Activated naive CD4-positive, alpha-beta T cell treated with anti-CD3 and anti-CD28 coated beads, Interleukin-2, amount 50 U/mL, for 24 hours (primary cell): Measurements from ENCODE around the gene ANKRD53.
"Not testable (repeated sequence)": the region's sequence is repeated elsewhere in the genome, so short reads cannot be mapped to it uniquely, and the experiment has no call there.

ENCODE experiments used
- H3K27ac Mint-ChIP-seq: one replicate; pipeline ENCODE4 v1.8.0; 2021; ENCODE audit warnings: mild to moderate bottlenecking, mixed read lengths
- H3K27me3 Mint-ChIP-seq: one replicate; pipeline ENCODE4 v1.8.0; 2021; ENCODE audit warnings: mixed read lengths
- H3K36me3 Mint-ChIP-seq: one replicate; pipeline ENCODE4 v1.8.0; 2021; ENCODE audit warnings: mixed read lengths
- H3K4me1 Mint-ChIP-seq: one replicate; pipeline ENCODE4 v1.8.0; 2021; ENCODE audit warnings: mixed read lengths
- H3K4me3 Mint-ChIP-seq: one replicate; pipeline ENCODE4 v1.8.0; 2021; ENCODE audit warnings: mild to moderate bottlenecking, mixed read lengths
- H3K9me3 Mint-ChIP-seq: one replicate; pipeline ENCODE4 v1.8.0; 2021; ENCODE audit warnings: mixed read lengths

The ANKRD53 gene

DNA sequence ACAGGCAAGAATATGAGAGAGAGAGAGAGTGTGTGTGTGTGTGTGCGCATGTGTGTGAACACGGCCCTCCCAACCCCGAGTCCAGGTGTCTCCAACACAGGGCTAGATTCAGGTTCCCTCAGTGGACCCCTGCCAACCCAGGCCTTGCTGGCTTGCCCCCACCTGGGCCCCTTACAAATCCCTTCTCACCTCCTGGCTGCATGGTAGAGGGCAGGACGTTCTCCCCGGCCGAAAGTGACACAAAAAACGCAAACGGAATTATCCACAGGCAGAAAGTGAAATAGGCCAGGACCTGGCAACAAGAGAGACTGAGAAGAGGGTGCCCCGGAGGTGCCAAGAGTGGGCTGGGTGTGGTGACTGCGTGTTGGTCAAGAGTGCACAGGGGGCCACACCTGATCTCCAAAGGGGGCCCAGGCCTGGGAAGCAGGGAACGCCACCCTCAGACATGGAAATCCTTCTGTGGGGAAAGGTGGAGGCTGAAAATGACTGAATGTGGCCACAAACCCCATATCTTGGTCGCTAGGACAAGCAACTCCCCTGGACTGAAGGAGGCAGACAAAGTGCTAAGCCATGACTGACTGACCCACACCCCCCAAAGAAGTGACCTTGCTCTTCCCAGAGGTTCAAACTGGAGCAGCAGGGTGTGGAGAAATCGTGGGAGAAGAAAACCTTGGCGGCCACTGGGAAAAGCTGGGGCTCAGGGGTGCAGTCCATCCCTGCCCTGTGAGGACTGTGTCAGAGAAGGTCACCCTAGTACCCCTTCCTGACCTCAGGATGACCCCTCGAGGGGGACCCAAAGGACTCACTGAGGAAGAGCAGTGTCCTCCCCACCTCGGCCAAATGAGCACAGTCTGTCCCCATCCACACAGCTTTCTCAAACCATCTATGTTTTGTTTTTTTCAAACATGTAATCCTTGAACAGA, 10.6 kb downstream of the ANKRD53 start:
- Mint-ChIP-seq H3K4me1 (peaks cover 38% of the 10 kb centered on the region), H3K4me3 (no peak overlapping the region), H3K27me3 (no peaks in the 10 kb centered on the region), H3K27ac (no peak overlapping the region), H3K9me3 (no peaks in the 10 kb centered on the region), H3K36me3 (peaks cover 9% of the 10 kb centered on the region)

DNA sequence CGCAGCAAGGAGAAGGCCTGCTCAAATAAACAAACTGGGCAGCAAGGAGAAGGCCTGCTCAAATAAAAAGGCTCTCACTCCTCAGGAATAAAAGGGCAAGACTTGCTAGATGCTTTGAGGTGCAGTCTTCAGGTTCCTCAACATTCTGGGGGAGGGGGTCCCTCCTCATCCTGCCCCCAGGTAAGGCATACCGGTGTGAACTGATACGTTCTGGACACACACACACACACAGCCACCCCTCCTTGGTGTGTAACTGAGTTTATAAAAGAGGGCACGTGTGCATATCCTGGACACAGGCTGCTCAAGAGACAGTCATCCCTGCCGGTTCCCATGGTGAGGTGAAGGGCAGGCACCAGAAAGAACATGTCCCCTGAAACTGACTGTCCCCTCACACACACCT, 11.8 kb downstream of the ANKRD53 start:
- Mint-ChIP-seq H3K36me3 (peaks cover 7% of the 10 kb centered on the region), H3K9me3 (no peaks in the 10 kb centered on the region), H3K27ac (no peak overlapping the region), H3K27me3 (no peaks in the 10 kb centered on the region), H3K4me1 (peaks cover 35% of the 10 kb centered on the region), H3K4me3 (no peak overlapping the region)

DNA sequence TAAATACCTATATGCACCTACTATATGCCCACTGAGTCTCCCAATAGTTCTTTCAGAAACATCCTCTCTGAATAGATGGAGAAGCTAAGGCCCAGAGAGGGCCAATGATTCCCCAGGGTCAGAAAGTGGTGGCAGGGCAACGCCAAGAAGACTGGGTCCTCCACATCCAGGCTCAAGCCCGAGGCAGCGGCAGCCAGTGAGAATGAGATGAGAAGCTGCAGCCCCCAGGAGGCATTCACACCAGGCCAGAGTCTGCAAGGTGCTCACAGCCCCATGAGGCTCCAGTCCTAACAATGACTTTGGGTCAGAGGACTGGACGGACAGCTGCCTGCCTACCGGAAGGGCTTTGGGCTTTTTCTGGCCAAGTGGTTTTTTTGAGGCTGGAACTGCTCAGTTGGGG, 12.7 kb downstream of the ANKRD53 start:
- peak overlapping the region; percentile 41 for H3K27ac Mint-ChIP-seq
- H3K9me3 Mint-ChIP-seq: no peaks in the 10 kb centered on the region
- peaks cover 7% of the 10 kb centered on the region for H3K36me3 Mint-ChIP-seq
- H3K4me3 Mint-ChIP-seq: no peak overlapping the region
- H3K27me3 Mint-ChIP-seq: no peaks in the 10 kb centered on the region
- H3K4me1 Mint-ChIP-seq: peaks cover 34% of the 10 kb centered on the region

DNA sequence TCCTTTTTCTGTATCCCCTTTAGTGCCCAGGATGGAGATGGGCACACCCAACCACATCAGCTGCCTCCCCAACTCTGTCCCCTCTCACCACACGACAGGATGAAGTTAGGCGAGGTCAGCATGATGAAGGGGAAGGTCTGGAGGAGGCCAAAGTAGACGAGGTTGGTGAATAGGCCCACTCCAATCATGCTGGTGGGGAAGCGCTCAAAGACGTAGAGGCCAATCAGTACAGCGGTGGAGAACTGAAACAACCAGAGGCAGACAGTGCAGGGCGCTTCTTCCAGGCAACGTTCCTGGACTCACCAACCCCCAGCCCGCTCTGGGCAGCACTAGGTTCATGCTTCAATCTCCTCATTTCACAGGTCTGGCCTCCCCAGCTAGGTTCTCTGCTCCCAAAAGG, 13.3 kb downstream of the ANKRD53 start:
- Mint-ChIP-seq H3K4me3 (peak overlapping the region; percentile 51), H3K27ac (peak overlapping the region; percentile 85), H3K27me3 (no peaks in the 10 kb centered on the region), H3K36me3 (peaks cover 7% of the 10 kb centered on the region), H3K9me3 (no peaks in the 10 kb centered on the region), H3K4me1 (peaks cover 32% of the 10 kb centered on the region)

DNA sequence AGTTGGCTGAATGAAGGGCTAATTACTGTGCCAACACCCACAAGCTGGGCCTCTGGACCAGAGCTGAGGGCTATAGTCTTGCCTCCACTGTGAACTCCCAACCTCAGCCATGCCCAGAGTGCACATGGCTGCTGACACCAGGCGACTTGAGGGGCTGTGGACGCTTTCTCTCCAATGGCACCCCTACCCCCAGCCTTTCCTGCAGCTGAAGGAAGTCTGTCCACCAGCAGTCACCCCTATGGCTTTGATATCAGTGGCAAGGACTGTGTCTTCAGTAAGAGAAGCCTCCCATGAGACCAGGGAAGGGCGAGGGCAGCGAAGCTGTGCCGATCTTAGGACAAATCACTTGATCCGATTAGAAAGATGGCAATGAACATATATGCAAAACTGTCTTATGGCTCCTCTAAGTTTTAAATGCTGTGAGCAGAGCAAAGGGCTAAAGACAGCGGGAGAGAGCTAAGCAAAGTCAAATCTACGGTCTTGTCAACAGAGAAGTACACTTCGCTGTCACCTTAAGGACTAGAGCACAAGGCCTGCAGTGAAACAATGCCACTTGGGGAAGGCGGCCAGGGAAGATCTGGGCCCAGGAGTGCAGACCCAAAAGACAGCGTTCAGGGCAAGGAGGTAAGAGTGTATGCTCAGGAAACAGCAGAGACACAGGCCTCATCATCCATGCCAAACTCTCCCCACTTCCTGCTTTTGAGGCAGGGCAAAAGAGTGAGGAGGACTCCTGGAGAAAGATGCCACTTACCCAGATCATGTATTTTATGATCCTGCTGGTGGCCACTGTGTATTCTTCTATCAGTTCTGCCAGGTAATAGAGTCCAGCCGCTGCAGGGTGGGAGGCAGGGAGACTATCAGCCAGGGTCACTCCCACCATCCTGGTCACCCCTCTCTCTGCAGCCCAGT, 14.8 kb downstream of the ANKRD53 start:
- H3K9me3 Mint-ChIP-seq: no peaks in the 10 kb centered on the region
- H3K4me3 Mint-ChIP-seq: peak overlapping the region; percentile 99
- H3K27me3 Mint-ChIP-seq: no peaks in the 10 kb centered on the region
- peaks cover 7% of the 10 kb centered on the region for H3K36me3 Mint-ChIP-seq
- H3K27ac Mint-ChIP-seq: peak overlapping the region; percentile 99
- H3K4me1 Mint-ChIP-seq: peaks cover 32% of the 10 kb centered on the region

DNA sequence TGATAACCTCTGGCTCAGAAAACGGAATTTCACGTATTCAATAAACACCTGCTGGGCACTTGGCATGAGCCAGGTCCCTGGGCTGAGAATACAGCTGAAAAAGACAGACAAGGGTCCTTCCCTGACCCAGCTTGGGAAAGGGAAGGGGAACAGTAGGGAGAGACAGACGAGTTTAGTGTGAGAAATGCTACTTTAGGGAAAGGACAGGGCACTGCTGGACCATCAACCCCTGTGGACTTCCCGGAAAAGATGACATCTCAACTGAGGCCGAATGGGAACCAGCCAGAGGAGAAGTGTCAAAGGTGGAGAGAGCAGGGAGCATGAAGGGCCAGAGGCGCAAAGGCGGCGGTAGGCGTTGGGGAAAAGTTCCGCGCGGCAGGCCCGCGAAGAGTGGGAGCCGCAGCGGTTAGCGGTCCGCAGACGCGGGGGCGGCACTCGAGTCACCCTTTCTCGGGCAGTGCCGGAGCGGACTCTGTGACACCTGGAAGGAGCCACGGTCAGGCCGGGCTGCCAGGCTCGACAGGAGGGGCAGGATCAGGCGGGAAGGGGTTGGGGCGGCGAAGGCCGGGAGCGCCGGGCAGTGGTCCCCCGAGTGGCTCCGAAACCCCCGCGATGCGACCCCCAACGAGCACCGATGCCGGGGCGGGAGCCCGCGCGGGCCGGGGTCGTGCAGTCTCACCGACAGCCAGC, 15.7 kb downstream of the ANKRD53 start:
- no peaks in the 10 kb centered on the region for H3K9me3 Mint-ChIP-seq
- H3K4me3 Mint-ChIP-seq: peak overlapping the region; percentile 99
- H3K27me3 Mint-ChIP-seq: no peaks in the 10 kb centered on the region
- peaks cover 32% of the 10 kb centered on the region for H3K4me1 Mint-ChIP-seq
- peak overlapping the region; percentile 99 for H3K27ac Mint-ChIP-seq
- H3K36me3 Mint-ChIP-seq: peaks cover 5% of the 10 kb centered on the region

DNA sequence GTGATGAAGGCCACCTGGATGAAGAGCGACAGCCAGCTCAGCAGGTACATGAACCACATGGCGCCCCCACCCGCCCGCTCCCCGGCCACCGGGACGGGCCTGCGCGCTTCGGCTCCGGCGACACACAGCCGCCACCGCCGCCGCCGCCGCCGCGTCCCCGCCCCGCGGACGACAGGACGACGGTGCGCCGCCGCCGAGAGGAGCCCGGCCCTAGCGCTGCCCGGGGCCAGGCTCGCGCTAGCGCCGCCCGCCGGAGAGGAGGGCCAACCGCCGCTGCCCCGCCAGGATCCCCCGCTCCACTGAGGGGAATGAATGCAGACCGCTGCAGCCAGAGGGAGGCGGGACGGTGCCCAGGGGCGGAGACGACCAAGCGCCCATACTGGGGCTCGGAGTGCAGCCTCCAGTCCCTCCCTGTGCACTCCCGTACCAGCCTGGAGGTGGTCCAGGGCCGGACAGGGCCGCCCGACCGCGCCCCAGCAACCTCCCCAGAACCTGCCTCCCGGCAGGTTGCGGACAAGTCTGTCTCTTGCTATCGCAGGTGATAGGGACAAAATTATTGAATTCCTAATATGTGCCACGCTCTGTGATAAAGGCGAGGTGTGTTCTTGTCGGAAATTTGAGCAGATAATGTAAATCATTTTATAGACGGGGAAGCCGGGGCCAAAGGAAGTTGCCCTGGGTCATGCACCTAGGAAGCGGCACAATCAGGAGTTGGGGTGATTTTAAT, 16.4 kb downstream of the ANKRD53 start, which contains the start of gene TEX261:
TSS of gene TEX261 (minus strand) at position 175 of the 727 bp plus-strand sequence. CDS start at position 59, 116 bp downstream.
- H3K36me3 Mint-ChIP-seq: peaks cover 5% of the 10 kb centered on the region
- no peaks in the 10 kb centered on the region for H3K27me3 Mint-ChIP-seq
- no peaks in the 10 kb centered on the region for H3K9me3 Mint-ChIP-seq
- peak within 1 kb of the TSS; percentile 99 for H3K4me3 Mint-ChIP-seq
- H3K27ac Mint-ChIP-seq: peak within 1 kb of the TSS; percentile 99
- peaks cover 32% of the 10 kb centered on the region for H3K4me1 Mint-ChIP-seq

DNA sequence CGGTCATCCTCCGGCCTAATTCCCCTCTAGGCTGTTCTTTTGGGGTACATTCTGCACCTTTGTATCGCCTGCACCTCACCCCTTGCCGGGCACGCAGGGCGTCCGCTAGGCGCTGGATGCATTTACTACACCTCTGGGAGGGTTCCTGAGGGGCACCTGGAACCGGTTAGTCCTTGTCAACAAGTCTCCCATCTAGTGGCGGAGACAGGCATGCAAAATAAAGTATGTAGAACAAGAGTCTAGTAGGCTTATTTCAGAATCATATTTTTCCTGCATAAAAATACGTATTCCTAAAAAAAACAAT, 16.9 kb downstream of the ANKRD53 start:
- Mint-ChIP-seq H3K27ac (peak overlapping the region; percentile 70), H3K4me3 (peak overlapping the region; percentile 89), H3K4me1 (peaks cover 33% of the 10 kb centered on the region), H3K9me3 (no peaks in the 10 kb centered on the region), H3K36me3 (peaks cover 5% of the 10 kb centered on the region), H3K27me3 (no peaks in the 10 kb centered on the region)

DNA sequence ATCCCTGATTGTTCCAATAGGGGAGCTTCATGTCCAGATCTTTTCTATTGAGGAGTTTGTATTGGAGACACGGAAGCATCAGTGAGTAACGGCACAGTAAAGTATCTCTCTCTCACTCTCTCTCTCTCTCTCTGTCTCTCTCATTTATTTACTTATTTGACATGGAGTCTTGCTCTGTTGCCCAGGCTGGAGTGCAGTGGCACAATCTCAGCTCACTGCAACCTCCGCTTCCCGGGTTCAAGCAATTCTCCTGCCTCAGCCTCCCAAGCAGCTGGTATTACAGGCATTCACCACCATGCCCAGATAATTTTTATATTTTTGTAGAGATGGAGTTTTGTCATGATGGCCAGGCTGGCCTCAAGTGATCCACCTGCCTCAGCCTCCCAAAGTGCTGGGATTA, 20.5 kb downstream of the ANKRD53 start:
- H3K27me3 Mint-ChIP-seq, H3K27ac Mint-ChIP-seq, H3K9me3 Mint-ChIP-seq, H3K4me3 Mint-ChIP-seq, H3K36me3 Mint-ChIP-seq: not testable (repeated sequence)
- H3K4me1 Mint-ChIP-seq: peaks cover 24% of the 10 kb centered on the region

DNA sequence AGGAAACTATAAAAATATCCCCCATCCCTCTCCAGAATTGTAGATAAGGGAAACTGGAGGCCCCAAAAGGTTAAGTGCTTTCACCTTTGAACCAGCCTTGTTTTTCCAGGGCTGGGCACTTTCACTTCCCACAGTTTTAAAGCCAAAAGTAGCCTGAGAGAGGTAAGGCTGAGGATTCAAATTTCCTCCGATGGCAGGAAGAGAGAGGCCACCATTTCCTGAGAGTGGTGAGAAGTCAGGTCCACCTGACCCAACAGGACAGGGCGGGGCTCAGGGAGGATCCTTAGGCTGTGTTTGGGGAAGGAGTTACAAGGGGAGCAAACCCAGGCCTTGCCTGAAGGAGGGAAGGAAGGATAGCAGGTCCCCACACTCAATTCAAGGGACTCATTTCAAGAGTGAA, 20.9 kb downstream of the ANKRD53 start:
- Mint-ChIP-seq H3K27me3 (no peaks in the 10 kb centered on the region), H3K4me3 (no peak overlapping the region), H3K9me3 (no peaks in the 10 kb centered on the region), H3K27ac (no peak overlapping the region), H3K4me1 (peaks cover 21% of the 10 kb centered on the region), H3K36me3 (no peaks in the 10 kb centered on the region)

DNA sequence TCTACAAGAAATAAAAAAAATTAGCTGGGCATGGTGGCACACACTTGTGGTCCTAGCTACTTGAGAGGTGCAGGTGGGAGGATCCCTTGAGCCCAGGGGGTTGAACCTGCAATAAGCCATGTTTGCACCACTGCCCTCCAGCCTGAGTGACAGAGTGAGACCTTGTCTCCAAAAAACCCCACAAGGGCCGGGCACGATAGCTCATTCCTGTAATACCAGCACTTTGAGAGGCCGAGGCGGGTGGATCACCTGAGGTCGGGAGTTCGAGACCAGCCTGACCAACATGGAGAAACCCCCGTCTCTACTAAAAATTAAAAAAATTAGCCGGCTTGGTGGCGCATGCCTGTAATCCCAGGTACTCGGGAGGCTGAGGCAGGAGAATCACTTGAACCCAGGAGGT, 21.5 kb downstream of the ANKRD53 start:
- not testable (repeated sequence) for H3K27ac Mint-ChIP-seq, H3K36me3 Mint-ChIP-seq, H3K9me3 Mint-ChIP-seq, H3K4me3 Mint-ChIP-seq, H3K27me3 Mint-ChIP-seq
- H3K4me1 Mint-ChIP-seq: peaks cover 21% of the 10 kb centered on the region

DNA sequence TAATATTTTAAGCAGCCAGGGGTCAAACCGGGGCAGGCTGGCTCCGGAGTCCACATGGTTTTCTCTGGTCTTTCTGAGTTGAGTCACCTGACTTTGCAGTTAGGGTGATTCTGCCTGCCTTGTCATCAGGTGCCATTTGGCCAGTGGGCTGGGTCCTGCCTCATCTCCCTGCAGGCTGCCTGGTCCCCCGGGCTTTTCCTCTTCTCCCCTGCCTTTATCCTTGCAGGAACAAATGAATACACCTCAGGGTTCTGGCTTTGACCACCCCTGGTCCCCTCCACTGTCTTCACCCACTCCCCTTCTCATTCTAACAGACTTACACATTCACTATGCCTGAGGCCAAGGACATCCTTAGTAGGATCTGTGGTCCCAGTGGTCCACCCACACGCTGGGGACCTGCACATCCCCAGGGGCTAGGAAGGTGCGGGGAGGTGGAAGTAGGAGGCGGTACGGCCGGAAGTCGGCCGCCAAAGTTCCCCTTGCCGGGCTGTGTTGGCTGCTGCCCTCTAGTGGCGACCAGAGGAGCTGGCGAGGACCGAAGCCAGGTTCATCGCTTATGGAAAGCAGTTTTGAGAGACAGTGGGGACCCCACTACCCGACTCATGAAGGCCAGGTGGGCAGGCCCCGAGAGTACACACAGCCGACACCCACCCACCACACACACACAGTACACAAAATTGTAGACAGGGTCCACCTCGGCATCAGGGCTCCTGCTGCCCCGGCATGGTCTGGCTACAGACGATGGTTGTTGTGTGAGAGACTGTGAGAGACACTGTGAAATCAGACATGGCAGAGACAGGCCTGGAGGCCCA, 22.6 kb downstream of the ANKRD53 start:
- H3K27ac Mint-ChIP-seq: peak overlapping the region; percentile 8
- H3K36me3 Mint-ChIP-seq: no peaks in the 10 kb centered on the region
- H3K9me3 Mint-ChIP-seq: no peaks in the 10 kb centered on the region
- H3K4me3 Mint-ChIP-seq: peak overlapping the region; percentile 76
- peaks cover 15% of the 10 kb centered on the region for H3K4me1 Mint-ChIP-seq
- no peaks in the 10 kb centered on the region for H3K27me3 Mint-ChIP-seq

DNA sequence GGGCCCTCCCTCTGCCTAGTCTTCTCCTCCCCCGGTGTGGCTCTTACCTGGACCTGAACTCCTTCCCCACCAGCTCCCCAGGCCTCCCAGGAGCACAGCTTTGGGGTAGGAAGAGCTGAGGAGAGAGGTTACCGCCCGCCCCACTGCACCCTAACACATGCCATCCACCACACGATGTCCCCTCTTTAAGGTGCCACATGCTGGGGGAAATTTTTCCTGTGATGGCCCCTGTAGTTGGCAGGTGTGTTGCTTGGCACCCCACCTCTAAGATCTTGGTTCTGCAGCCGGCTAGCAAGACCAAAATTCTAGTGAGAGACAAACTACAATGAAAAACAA, 23.1 kb downstream of the ANKRD53 start:
- peaks cover 14% of the 10 kb centered on the region for H3K4me1 Mint-ChIP-seq
- no peak overlapping the region for H3K27ac Mint-ChIP-seq
- H3K4me3 Mint-ChIP-seq: no peak overlapping the region
- no peaks in the 10 kb centered on the region for H3K27me3 Mint-ChIP-seq
- H3K36me3 Mint-ChIP-seq: no peaks in the 10 kb centered on the region
- no peaks in the 10 kb centered on the region for H3K9me3 Mint-ChIP-seq

DNA sequence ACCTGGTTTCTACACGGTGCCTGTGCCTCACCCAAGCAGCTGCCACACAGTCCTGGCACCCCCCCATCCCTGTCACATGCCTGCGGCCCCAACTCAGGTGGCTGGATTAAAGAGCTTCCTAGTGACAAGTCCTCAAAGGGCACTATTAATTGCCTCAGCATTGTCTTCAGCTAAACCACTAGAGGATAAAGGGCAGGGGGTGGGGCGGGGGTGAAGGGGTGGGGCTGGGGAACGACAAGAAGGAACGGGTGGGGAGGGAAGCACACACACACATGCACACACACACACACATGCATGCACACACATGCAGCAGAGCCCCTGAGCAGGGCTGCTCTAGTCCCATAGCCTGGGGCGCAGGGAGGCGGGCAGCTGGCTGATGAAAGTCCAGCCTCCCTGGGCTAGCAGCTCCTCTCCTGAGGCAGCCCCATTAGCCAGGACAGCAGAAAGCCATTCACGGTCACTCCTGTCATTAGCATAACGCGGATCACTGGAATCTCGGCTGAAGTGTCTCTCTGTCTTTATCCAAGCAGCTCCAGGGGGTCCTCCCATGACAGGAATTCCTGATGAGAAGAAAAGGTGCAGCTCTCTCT, 23.6 kb downstream of the ANKRD53 start:
- Mint-ChIP-seq H3K27ac (no peak overlapping the region), H3K4me3 (no peak overlapping the region), H3K27me3 (no peaks in the 10 kb centered on the region), H3K4me1 (peaks cover 14% of the 10 kb centered on the region), H3K36me3 (no peaks in the 10 kb centered on the region), H3K9me3 (no peaks in the 10 kb centered on the region)
